GM12878 (cell line): Measurements from ENCODE around the gene PRPSAP1. TPM values are rescaled to one million over a fixed set of nuclear protein-coding genes. Genes with fewer than 3 reads are reported as not detected.
A peak's percentile ranks its signal among the peaks of the same experiment; 100 is the strongest.

ENCODE experiments used
- ATAC-seq: fragments of 200-7000 bp; cut with Tn5 transposase; 3 replicates; pipeline ENCODE4 v1.9.1; 2020; ENCODE audit warnings: mild to moderate bottlenecking, moderate library complexity
- BruUV-seq: library from RNA; stranded (reverse); fragments of 400-500 nt; replicated peaks from 2 replicates; lab custom pipeline; 2021; lab: Mats Ljungman, UMichigan
- CTCF ChIA-PET: fragments of 300-600 bp; sonication (Branson Sonifier 250); formaldehyde crosslinking; extraction: SDS; loops from one replicate; lab custom pipeline; 2021; ENCODE audit warnings: inconsistent platforms; lab: Yijun Ruan, JAX
- POLR2A ChIA-PET: fragments of 350-600 bp; formaldehyde crosslinking; extraction: SDS; loops from one replicate; lab custom pipeline; 2021; ENCODE audit warnings: inconsistent platforms; lab: Charles Lee
- RAD21 ChIA-PET: fragments of 300-600 bp; sonication (Branson Sonifier 250); formaldehyde crosslinking; loops from one replicate; lab custom pipeline; 2023; ENCODE audit warnings: antibody characterized with exemption; ENCODE audit not compliant: unreplicated experiment; lab: Charles Lee
- SMC1A ChIA-PET: fragments of 300-600 bp; sonication (Branson Sonifier 250); formaldehyde crosslinking; loops from one replicate; lab custom pipeline; 2023; ENCODE audit not compliant: unreplicated experiment, uncharacterized antibody; lab: Charles Lee
- DNase-seq: peaks from one replicate; pipeline ENCODE4 v3.0.0-alpha.2; 2011; ENCODE audit warnings: low read depth, low spot score
- FAIRE-seq: peaks from 3 replicates; lab custom pipeline; 2011; peaks lifted over from hg19 to GRCh38; lab: Jason Lieb, UNC
- H2AFZ ChIP-seq: 2 replicates; pipeline ENCODE4 v1.6.0; 2011; ENCODE audit warnings: low read depth, low read length, control low read depth; ENCODE audit not compliant: control insufficient read depth
- H3K27ac ChIP-seq: 2 replicates; pipeline ENCODE4 v1.5.1; 2011; ENCODE audit warnings: control low read depth; ENCODE audit not compliant: control insufficient read depth, insufficient read depth
- H3K27me3 ChIP-seq, 2 experiments: replicated peaks in 1 of 2; 2 replicates each; pipeline versions ENCODE4 v1.6.0 to v1.6.1; 2011; ENCODE audit warnings: low read length in 1 of 2; ENCODE audit not compliant: control insufficient read depth in 2 of 2, insufficient read depth in 2 of 2
- H3K36me3 ChIP-seq, 2 experiments: 2 replicates each; pipeline ENCODE4 v1.5.1; 2011; ENCODE audit warnings: low read length in 1 of 2; ENCODE audit not compliant: control insufficient read depth in 2 of 2, insufficient read depth in 2 of 2
- H3K4me1 ChIP-seq: 2 replicates; pipeline ENCODE4 v1.6.1; 2011; ENCODE audit warnings: mild to moderate bottlenecking, low read length, moderate library complexity, mixed read lengths; ENCODE audit not compliant: control insufficient read depth, insufficient read depth
- H3K4me2 ChIP-seq: 2 replicates; pipeline ENCODE4 v1.6.0; 2011; ENCODE audit warnings: control low read depth; ENCODE audit not compliant: control insufficient read depth, insufficient read depth
- H3K4me3 ChIP-seq: fragments of 200-600 bp; sonication (generic); 2 replicates; pipeline ENCODE4 v1.5.1; 2016
- H3K79me2 ChIP-seq: 2 replicates; pipeline ENCODE4 v1.6.0; 2011; ENCODE audit warnings: low read length; ENCODE audit not compliant: control insufficient read depth, insufficient read depth
- H3K9ac ChIP-seq: 2 replicates; pipeline ENCODE4 v1.8.0; 2011; ENCODE audit warnings: low read length, control low read depth, mixed read lengths; ENCODE audit not compliant: control insufficient read depth, insufficient read depth
- H3K9me3 ChIP-seq: replicated peaks from 3 replicates; pipeline ENCODE4 v1.5.1; 2011; ENCODE audit warnings: mild to moderate bottlenecking, low read length; ENCODE audit not compliant: control insufficient read depth, insufficient read depth
- H4K20me1 ChIP-seq: 2 replicates; pipeline ENCODE4 v1.6.0; 2011; ENCODE audit not compliant: control insufficient read depth, insufficient read depth
- BCLAF1 ChIP-seq: fragments of 450-650 bp; IDR thresholded peaks from 2 replicates; pipeline ENCODE4 v1.6.1; 2017; ENCODE audit warnings: antibody characterized with exemption, mild to moderate bottlenecking, moderate library complexity
- ETV6 ChIP-seq, 2 experiments: fragments of 450-650 bp in 1 of 2; IDR thresholded peaks in 1 of 2; conservative IDR thresholded peaks in 1 of 2; 2 replicates each; pipeline ENCODE4 v1.6.1; 2014; ENCODE audit warnings: antibody characterized with exemption in 1 of 2, borderline replicate concordance in 1 of 2, low read depth in 1 of 2, mild to moderate bottlenecking in 1 of 2, moderate library complexity in 1 of 2
- FOXM1 ChIP-seq: IDR thresholded peaks from 2 replicates; pipeline ENCODE4 v1.6.1; 2012; ENCODE audit warnings: low read depth, mild to moderate bottlenecking, inconsistent platforms, low read length, moderate library complexity
- HCFC1 ChIP-seq: fragments of 150-350 bp; IDR thresholded peaks from 2 replicates; pipeline ENCODE4 v1.6.1; 2014; ENCODE audit warnings: low read length
- MEF2B ChIP-seq: fragments of 450-650 bp; IDR thresholded peaks from 2 replicates; pipeline ENCODE4 v1.6.1; 2018; ENCODE audit warnings: mild to moderate bottlenecking, moderate library complexity; ENCODE audit not compliant: partially characterized antibody, poor library complexity, severe bottlenecking
- NR2F1 ChIP-seq: fragments of 450-650 bp; conservative IDR thresholded peaks from 2 replicates; pipeline ENCODE4 v1.6.1; 2017; ENCODE audit warnings: mild to moderate bottlenecking
- SP1 ChIP-seq: IDR thresholded peaks from one replicate; pipeline ENCODE4 v1.6.1; 2011; ENCODE audit warnings: low read depth, low read length
- SREBF2 ChIP-seq: IDR thresholded peaks from 2 replicates; pipeline ENCODE4 v1.6.1; 2012; ENCODE audit warnings: mild to moderate bottlenecking, low read length
- TCF7 ChIP-seq: IDR thresholded peaks from 2 replicates; pipeline ENCODE4 v1.6.1; 2014; ENCODE audit warnings: antibody characterized with exemption, borderline replicate concordance
- WGBS: methylation state at CpG from one replicate; pipeline ENCODE4 v1.1.6; 2016; ENCODE audit warnings: low lambda C conversion rate; ENCODE audit not compliant: insufficient replicate concordance, insufficient coverage; ENCODE audit errors: missing lambda C conversion rate; 5-methylcytosine and 5-hydroxymethylcytosine counted together
- in situ Hi-C: fragments of 300-500 bp; cut with MboI; formaldehyde crosslinking; loops from 9 replicates; pipeline ENCODE4 v1.14.3; 2018; ENCODE audit warnings: mixed read lengths
- intact Hi-C: fragments of 100-400 bp; cut with micrococcal nuclease; formaldehyde crosslinking; loops from one replicate; pipeline ENCODE4 v1.14.2; 2022; ENCODE audit not compliant: unreplicated experiment
- polyA plus RNA-seq, 11 experiments: library from polyadenylated mRNA; depleted of rRNA in 4 of 11; unstranded in 6 of 11; stranded (reverse) in 5 of 11; fragments of >200 nt; fragmentation: Nextera tagmentation in 4 of 11; fragmentation: Illumina TruSeq in 1 of 11; extraction: Ambion mirVana in 4 of 11; extraction: Trizol in 1 of 11; gene quantifications; 1 replicate in 1 of 11; 2 replicates in 10 of 11; pipeline versions ENCODE4 v1.2.1 to v1.2.3, GENCODE V29; 2011 to 2016; ENCODE audit warnings: inconsistent platforms in 2 of 11, missing spikeins in 2 of 11, low read depth in 1 of 11
- total RNA-seq, 4 experiments: library from RNA; depleted of rRNA in 3 of 4; stranded (reverse); fragments of >200 nt in 3 of 4; fragmentation: Illumina TruSeq in 1 of 4; extraction: Trizol in 1 of 4; gene quantifications; 2 replicates each; pipeline versions ENCODE4 v1.2.1 to v1.2.3, GENCODE V29; 2013 to 2021

Gene PRPSAP1
- total and polyA plus RNA-seq, 10 of the 15 experiments (the other 5 are each of a cell fraction or from before 2014, with no cell fraction given) = 15.8 to 84.2 (median 44.2) TPM

- TF ChIP-seq FOXM1 (no peak), HCFC1 (no peak), ETV6 (conservative IDR thresholded peaks at IDR 0.05 in 1 of 2, IDR thresholded peaks at IDR 0.05 in 1 of 2; ENCODE audit: borderline replicate concordance in 1 of 2, low read depth in 1 of 2) (no peak)
These were observed 22.8 kb upstream of the PRPSAP1 start (continued) for GRCh38 chr17:76376318-76377133.

- Histone ChIP-seq H3K27me3 (no peaks in the 10 kb centered on the region), H3K36me3 (no peaks in the 10 kb centered on the region), H3K4me1 (no peaks in the 10 kb centered on the region), H3K79me2 (no peaks in the 10 kb centered on the region), H4K20me1 (no peaks in the 10 kb centered on the region), H3K9ac (no peak overlapping the region), H3K4me2 (no peak overlapping the region), H3K9me3 (no peaks in the 10 kb centered on the region), H2AFZ (no peak overlapping the region), H3K27ac (no peak overlapping the region), H3K4me3 (no peak overlapping the region)
- DNase-seq (no peak), ATAC-seq (peak; percentile 39), FAIRE-seq (no peak)
- BruUV-seq = no TSS peak
- SMC1A ChIA-PET = interaction anchor here (0.6 kb wide), 1 partner anchor 1695 kb away, joined by 3 read pairs; no protein-coding TSS in a partner anchor
- TF ChIP-seq SP1 (no peak), MEF2B (no peak), SREBF2 (no peak), TCF7 (no peak), NR2F1 (peak; percentile 44; the same call in 1 of the 2 replicates), BCLAF1 (no peak)
- in situ Hi-C loops = no loop called here
- RAD21 ChIA-PET = no interaction called here
- 50% methylated on average over 16 of the region's 16 CpGs for WGBS
- intact Hi-C loops = no loop called here
- POLR2A ChIA-PET = interaction anchor here (0.6 kb wide), 1 partner anchor 485 kb away, joined by 5 read pairs; no protein-coding TSS in a partner anchor
- CTCF ChIA-PET = interaction anchor here (0.8 kb wide), 1 partner anchor 26 kb away, joined by 3 read pairs; no protein-coding TSS in a partner anchor
These were observed 18.2 kb upstream of the PRPSAP1 start for GRCh38 chr17:76371656-76372628.
